HL-60 (cell line): ENCODE data around the gene TUBA1B.

Experiments used
- GABPA ChIP-seq: IDR thresholded peaks from 2 replicates; pipeline ENCODE4 v1.6.1; 2012; ENCODE audit warnings: low read depth
- TF ChIP-seq, protein P1 (sequence below): IDR thresholded peaks from one replicate; pipeline ENCODE4 v1.5.1; 2011; ENCODE audit warnings: low read length, control low read depth, inconsistent platforms; ENCODE audit not compliant: insufficient read depth

DNA sequence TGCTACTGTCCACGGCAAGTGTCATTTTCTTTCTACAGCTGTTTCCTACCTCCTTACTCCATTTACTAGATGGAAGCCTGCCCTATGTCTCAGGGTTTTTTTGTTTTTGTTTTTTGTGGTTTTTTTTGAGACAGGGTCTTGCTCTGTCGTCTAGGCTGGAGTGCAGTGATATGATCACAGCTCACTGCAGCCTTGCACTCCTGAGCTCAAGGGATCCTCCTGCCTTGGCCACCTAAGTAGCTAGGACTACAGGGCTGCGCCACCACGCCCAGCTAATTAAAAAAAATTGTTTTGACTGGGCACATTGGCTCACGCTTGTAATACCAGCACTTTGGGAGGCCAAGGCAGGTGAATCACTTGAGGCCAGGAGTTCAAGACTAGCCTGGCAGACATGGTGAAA lies 43.0 kb upstream of the TUBA1B start:
- no peak for TF ChIP-seq GABPA
- TF ChIP-seq, protein P1, sequence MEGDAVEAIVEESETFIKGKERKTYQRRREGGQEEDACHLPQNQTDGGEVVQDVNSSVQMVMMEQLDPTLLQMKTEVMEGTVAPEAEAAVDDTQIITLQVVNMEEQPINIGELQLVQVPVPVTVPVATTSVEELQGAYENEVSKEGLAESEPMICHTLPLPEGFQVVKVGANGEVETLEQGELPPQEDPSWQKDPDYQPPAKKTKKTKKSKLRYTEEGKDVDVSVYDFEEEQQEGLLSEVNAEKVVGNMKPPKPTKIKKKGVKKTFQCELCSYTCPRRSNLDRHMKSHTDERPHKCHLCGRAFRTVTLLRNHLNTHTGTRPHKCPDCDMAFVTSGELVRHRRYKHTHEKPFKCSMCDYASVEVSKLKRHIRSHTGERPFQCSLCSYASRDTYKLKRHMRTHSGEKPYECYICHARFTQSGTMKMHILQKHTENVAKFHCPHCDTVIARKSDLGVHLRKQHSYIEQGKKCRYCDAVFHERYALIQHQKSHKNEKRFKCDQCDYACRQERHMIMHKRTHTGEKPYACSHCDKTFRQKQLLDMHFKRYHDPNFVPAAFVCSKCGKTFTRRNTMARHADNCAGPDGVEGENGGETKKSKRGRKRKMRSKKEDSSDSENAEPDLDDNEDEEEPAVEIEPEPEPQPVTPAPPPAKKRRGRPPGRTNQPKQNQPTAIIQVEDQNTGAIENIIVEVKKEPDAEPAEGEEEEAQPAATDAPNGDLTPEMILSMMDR: no peak
